GM23248 (cell line): ENCODE measurements around the gene NSD1. TPM values are rescaled to one million over a fixed set of nuclear protein-coding genes. Genes with fewer than 3 reads are reported as not detected.

Source experiments
- DNase-seq: peaks from one replicate; pipeline ENCODE4 v3.0.0-alpha.2; 2015
- H2AFZ ChIP-seq: fragments of 200-600 bp; sonication (generic); 2 replicates; pipeline ENCODE4 v1.6.1; 2016; ENCODE audit warnings: antibody characterized with exemption
- H3F3A ChIP-seq: fragments of 200-600 bp; sonication (generic); 2 replicates; pipeline ENCODE4 v1.6.1; 2016; ENCODE audit warnings: mild to moderate bottlenecking, antibody characterized with exemption, mixed run types; ENCODE audit not compliant: insufficient read depth
- H3K27ac ChIP-seq: fragments of 200-600 bp; sonication (generic); 2 replicates; pipeline ENCODE4 v1.5.1; 2016; ENCODE audit warnings: mild to moderate bottlenecking
- H3K27me3 ChIP-seq: fragments of 200-600 bp; sonication (generic); replicated peaks from 2 replicates; pipeline ENCODE4 v1.6.1; 2016; ENCODE audit warnings: mild to moderate bottlenecking; ENCODE audit not compliant: insufficient read depth
- H3K36me3 ChIP-seq: fragments of 200-600 bp; sonication (generic); 2 replicates; pipeline ENCODE4 v1.6.1; 2016; ENCODE audit warnings: low read depth, mild to moderate bottlenecking
- H3K4me1 ChIP-seq: fragments of 200-600 bp; sonication (generic); 2 replicates; pipeline ENCODE4 v1.6.1; 2016; ENCODE audit warnings: mild to moderate bottlenecking; ENCODE audit not compliant: insufficient read depth
- H3K4me2 ChIP-seq: fragments of 200-600 bp; sonication (generic); one replicate; pipeline ENCODE4 v1.6.1; 2016; ENCODE audit warnings: mild to moderate bottlenecking; ENCODE audit not compliant: unreplicated experiment
- H3K4me3 ChIP-seq: fragments of 200-600 bp; sonication (generic); 2 replicates; pipeline ENCODE4 v1.5.1; 2016; ENCODE audit warnings: mild to moderate bottlenecking
- H3K79me2 ChIP-seq: fragments of 200-600 bp; sonication (generic); 2 replicates; pipeline ENCODE4 v1.6.1; 2016; ENCODE audit warnings: mild to moderate bottlenecking; ENCODE audit not compliant: insufficient read depth
- H3K9ac ChIP-seq: fragments of 200-600 bp; sonication (generic); 2 replicates; pipeline ENCODE4 v1.6.1; 2016; ENCODE audit warnings: mild to moderate bottlenecking
- H3K9me2 ChIP-seq: fragments of 200-600 bp; sonication (generic); 2 replicates; pipeline ENCODE4 v1.6.1; 2016; ENCODE audit warnings: mixed run types, mild to moderate bottlenecking, moderate library complexity; ENCODE audit not compliant: insufficient read depth
- H3K9me3 ChIP-seq: fragments of 200-600 bp; sonication (generic); one replicate; pipeline ENCODE4 v1.6.1; 2017; ENCODE audit warnings: low read depth
- H4K20me1 ChIP-seq: fragments of 200-600 bp; sonication (generic); 2 replicates; pipeline ENCODE4 v1.6.0; 2016; ENCODE audit not compliant: insufficient read depth
- EZH2 ChIP-seq: fragments of 200-600 bp; sonication (generic); IDR thresholded peaks from 2 replicates; pipeline ENCODE4 v1.6.1; 2018; ENCODE audit warnings: antibody characterized with exemption, mild to moderate bottlenecking; ENCODE audit not compliant: insufficient read depth, poor library complexity, severe bottlenecking
- EZH2phosphoT487 ChIP-seq: fragments of 200-600 bp; sonication (generic); IDR thresholded peaks from 2 replicates; pipeline ENCODE4 v1.6.1; 2018; ENCODE audit warnings: antibody characterized with exemption, moderate library complexity, mild to moderate bottlenecking, low read depth; ENCODE audit not compliant: insufficient read depth
- WGBS, 2 experiments: methylation state at CpG; one replicate each; pipeline ENCODE4 v1.1.6; 2015 to 2017; ENCODE audit warnings: low lambda C conversion rate in 2 of 2, low coverage in 1 of 2; ENCODE audit errors: missing lambda C conversion rate in 2 of 2; 5-methylcytosine and 5-hydroxymethylcytosine counted together
- in situ Hi-C: fragments of 300-500 bp; cut with MboI; formaldehyde crosslinking; loops from 2 replicates; pipeline ENCODE4 v1.15.0; 2020
- polyA plus RNA-seq: library from polyadenylated mRNA; unstranded; fragments of >200 nt; fragmentation: Nextera tagmentation; extraction: Ambion mirVana; gene quantifications from 2 replicates; pipeline ENCODE4 v1.2.1, GENCODE V29; 2016
- total RNA-seq: library from RNA; depleted of rRNA; stranded (reverse); fragments of >200 nt; shearing (Covaris generic); gene quantifications from 2 replicates; pipeline ENCODE4 v1.2.3, GENCODE V29; 2014

NSD1 gene
- total and polyA plus RNA-seq, 2 experiments from 2014 or later: 25.9 to 31.9 TPM

DNA sequence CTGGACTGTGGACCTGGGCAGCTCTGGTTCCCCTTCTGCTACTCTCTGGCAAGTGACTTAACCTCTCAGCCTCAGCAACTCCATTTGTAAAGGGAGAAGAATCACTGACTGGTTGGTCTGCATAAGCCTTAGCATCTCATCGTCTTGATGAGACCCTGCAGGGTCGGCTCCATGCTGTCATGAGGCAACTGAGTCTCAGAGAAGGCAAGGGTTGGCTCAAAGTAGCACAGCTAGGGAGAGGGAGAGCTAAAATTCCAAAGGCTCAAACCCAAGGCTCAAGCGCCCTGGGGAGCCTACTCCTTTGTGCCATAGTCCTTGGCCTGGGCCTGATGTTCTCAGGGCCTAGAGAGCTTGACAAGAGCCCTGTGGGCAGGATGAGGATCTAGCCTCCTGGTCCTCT lies 42.3 kb upstream of the NSD1 start:
- H3K4me3 ChIP-seq: no peak overlapping the region
- peaks cover 3% of the 10 kb centered on the region; the same call in 1 of the 2 replicates for H3K27me3 ChIP-seq
- WGBS, 2 experiments: 78 to 85% methylated on average over 3 of the region's 3 CpGs
- no peaks in the 10 kb centered on the region for H4K20me1 ChIP-seq
- no peak for DNase-seq
- no peaks in the 10 kb centered on the region for H3K79me2 ChIP-seq
- H3K36me3 ChIP-seq: no peaks in the 10 kb centered on the region
- no peak overlapping the region for H2AFZ ChIP-seq
- in situ Hi-C loops: no loop called here
- no peak overlapping the region for H3K27ac ChIP-seq
- H3K4me2 ChIP-seq: no peak overlapping the region
- no peak overlapping the region for H3K9ac ChIP-seq
- no peaks in the 10 kb centered on the region for H3K9me3 ChIP-seq
- H3K4me1 ChIP-seq: no peaks in the 10 kb centered on the region
- TF ChIP-seq EZH2 (no peak), EZH2phosphoT487 (no peak)
- H3K9me2 ChIP-seq: no peaks in the 10 kb centered on the region
- H3F3A ChIP-seq: peaks cover 1% of the 10 kb centered on the region; the same call in 1 of the 2 replicates

DNA sequence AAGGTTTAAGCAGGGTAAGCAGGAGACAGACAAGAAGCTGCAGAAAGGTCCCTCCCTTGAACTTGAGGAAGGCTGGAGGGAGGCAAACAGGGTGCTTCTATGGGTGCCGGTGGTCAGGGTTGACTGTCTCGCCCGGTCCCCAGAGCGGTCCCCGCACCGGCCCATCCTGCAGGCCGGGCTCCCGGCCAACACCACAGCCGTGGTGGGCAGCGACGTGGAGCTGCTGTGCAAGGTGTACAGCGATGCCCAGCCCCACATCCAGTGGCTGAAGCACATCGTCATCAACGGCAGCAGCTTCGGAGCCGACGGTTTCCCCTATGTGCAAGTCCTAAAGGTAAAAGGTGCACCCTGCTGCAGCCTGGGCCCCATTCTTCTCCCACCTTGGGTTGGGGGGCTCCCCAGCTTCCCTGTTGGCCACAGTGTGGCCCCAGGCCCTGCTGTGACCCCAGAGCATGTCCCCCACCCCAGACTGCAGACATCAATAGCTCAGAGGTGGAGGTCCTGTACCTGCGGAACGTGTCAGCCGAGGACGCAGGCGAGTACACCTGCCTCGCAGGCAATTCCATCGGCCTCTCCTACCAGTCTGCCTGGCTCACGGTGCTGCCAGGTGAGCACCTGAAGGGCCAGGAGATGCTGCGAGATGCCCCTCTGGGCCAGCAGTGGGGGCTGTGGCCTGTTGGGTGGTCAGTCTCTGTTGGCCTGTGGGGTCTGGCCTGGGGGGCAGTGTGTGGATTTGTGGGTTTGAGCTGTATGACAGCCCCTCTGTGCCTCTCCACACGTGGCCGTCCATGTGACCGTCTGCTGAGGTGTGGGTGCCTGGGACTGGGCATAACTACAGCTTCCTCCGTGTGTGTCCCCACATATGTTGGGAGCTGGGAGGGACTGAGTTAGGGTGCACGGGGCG lies 41.1 kb upstream of the NSD1 start:
- in situ Hi-C loops: no loop called here
- Histone ChIP-seq H3K36me3 (no peaks in the 10 kb centered on the region), H3K27ac (no peak overlapping the region), H3K4me2 (no peak overlapping the region), H3K27me3 (peaks cover 3% of the 10 kb centered on the region; the same call in 1 of the 2 replicates), H3K9ac (no peak overlapping the region), H3K4me3 (no peak overlapping the region), H3K9me2 (no peaks in the 10 kb centered on the region), H3K4me1 (no peaks in the 10 kb centered on the region), H3K79me2 (no peaks in the 10 kb centered on the region), H3K9me3 (no peaks in the 10 kb centered on the region), H4K20me1 (no peaks in the 10 kb centered on the region), H3F3A (no peaks in the 10 kb centered on the region), H2AFZ (no peak overlapping the region)
- no peak for TF ChIP-seq EZH2phosphoT487
- no peak for TF ChIP-seq EZH2
- no peak for DNase-seq
- WGBS, 2 experiments: 78 to 83% methylated on average over 30 to 32 of the region's 32 CpGs

DNA sequence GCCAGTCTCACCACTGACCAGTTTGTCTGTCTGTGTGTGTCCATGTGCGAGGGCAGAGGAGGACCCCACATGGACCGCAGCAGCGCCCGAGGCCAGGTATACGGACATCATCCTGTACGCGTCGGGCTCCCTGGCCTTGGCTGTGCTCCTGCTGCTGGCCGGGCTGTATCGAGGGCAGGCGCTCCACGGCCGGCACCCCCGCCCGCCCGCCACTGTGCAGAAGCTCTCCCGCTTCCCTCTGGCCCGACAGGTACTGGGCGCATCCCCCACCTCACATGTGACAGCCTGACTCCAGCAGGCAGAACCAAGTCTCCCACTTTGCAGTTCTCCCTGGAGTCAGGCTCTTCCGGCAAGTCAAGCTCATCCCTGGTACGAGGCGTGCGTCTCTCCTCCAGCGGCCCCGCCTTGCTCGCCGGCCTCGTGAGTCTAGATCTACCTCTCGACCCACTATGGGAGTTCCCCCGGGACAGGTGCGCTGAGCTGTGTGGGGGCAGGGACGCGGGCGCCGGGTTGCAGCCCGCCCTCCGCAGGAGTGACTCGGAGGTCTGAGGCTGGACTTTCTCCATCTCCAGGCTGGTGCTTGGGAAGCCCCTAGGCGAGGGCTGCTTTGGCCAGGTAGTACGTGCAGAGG lies 40.4 kb upstream of the NSD1 start:
- no peak overlapping the region for H2AFZ ChIP-seq
- WGBS, 2 experiments: 85 to 92% methylated on average over 31 to 32 of the region's 40 CpGs

DNA sequence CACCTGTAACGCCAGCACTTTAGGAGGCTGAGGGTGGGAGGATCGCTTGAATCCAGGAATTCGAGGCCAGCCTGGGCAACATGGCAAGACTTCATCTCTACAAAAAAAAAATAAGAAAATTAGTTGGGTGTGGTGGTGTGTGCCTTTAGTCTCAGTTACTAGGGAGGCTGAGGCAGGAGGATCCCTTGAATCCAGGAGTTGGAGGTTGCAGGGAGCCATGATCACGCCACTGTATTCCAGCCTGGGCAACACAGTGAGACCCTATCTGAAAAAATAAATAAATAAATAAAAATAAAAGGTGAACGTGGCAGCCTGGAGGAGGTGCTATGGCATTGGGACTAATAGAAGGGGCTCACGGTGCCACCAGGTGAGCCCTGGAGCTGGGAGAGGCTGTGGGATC lies 39.8 kb upstream of the NSD1 start:
- TF ChIP-seq EZH2 (no peak), EZH2phosphoT487 (no peak)
- no peak overlapping the region for H2AFZ ChIP-seq
- no peaks in the 10 kb centered on the region for H3K4me1 ChIP-seq
- H3K4me3 ChIP-seq: no peak overlapping the region
- no peak overlapping the region for H3K9ac ChIP-seq
- no peaks in the 10 kb centered on the region for H3F3A ChIP-seq
- H4K20me1 ChIP-seq: no peaks in the 10 kb centered on the region
- no peaks in the 10 kb centered on the region for H3K36me3 ChIP-seq
- no peaks in the 10 kb centered on the region for H3K9me2 ChIP-seq
- H3K79me2 ChIP-seq: no peaks in the 10 kb centered on the region
- no peaks in the 10 kb centered on the region; the same call in 1 of the 2 replicates for H3K27me3 ChIP-seq
- no peak overlapping the region for H3K4me2 ChIP-seq
- no peak overlapping the region for H3K27ac ChIP-seq
- no peaks in the 10 kb centered on the region for H3K9me3 ChIP-seq
- WGBS, 2 experiments: 88 to 90% methylated on average over 6 of the region's 6 CpGs
- in situ Hi-C loops: no loop called here
- no peak for DNase-seq

More for the DNA sequence above, 40.4 kb upstream of the NSD1 start:
- in situ Hi-C loops: no loop called here
- Histone ChIP-seq H3K79me2 (no peaks in the 10 kb centered on the region), H3K4me1 (no peaks in the 10 kb centered on the region), H3K4me2 (no peak overlapping the region), H3K27ac (no peak overlapping the region), H3K36me3 (no peaks in the 10 kb centered on the region), H4K20me1 (no peaks in the 10 kb centered on the region), H3K4me3 (no peak overlapping the region), H3K9me3 (no peaks in the 10 kb centered on the region), H3K9me2 (no peaks in the 10 kb centered on the region), H3F3A (no peaks in the 10 kb centered on the region), H3K9ac (no peak overlapping the region), H3K27me3 (peaks cover 2% of the 10 kb centered on the region; the same call in 1 of the 2 replicates)
- DNase-seq: no peak
- TF ChIP-seq EZH2phosphoT487 (no peak), EZH2 (no peak)
